H54 (cell line): ENCODE measurements around the gene SSR4.

Experiments
- DNase-seq: peaks from one replicate; pipeline ENCODE4 v3.0.0; 2011; ENCODE audit warnings: low spot score, mixed read lengths; ENCODE audit not compliant: insufficient read length
- FAIRE-seq: peaks from 3 replicates; lab custom pipeline; 2011; peaks lifted over from hg19 to GRCh38; lab: Jason Lieb, UNC
- POLR2A ChIP-seq: IDR thresholded peaks from 2 replicates; pipeline ENCODE4 v1.6.1; 2011; ENCODE audit warnings: low read depth, mild to moderate bottlenecking, low read length

The SSR4 gene

GRCh38 chrX:153818571-153819383 lies 24.3 kb downstream of the SSR4 start:
- FAIRE-seq (no peak), DNase-seq (peak; percentile 77)
- peak; percentile 47 for TF ChIP-seq POLR2A

GRCh38 chrX:153819384-153820040 lies 25.0 kb downstream of the SSR4 start:
- DNase-seq (no peak), FAIRE-seq (no peak)
- TF ChIP-seq POLR2A: no peak

DNA sequence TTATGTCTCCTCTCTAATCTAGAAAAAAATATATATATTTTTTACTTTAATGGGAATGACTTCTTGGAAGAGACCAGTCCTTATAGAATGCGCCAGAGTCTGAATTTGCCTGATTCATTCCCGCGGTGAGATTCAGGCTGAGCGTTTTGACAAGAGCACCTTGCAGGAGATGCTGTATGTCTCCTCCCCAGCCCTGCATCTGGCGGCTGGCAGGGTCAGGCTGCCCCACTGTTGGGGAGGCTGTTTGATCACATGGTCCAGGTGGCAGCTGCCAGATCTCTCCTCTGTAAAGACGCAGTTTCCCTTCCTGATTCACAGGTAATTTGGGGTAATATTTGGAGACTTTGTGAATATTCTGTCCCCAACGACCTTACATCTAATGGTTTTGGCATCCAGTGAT lies 26.1 kb downstream of the SSR4 start:
- TF ChIP-seq POLR2A: no peak
- FAIRE-seq (no peak), DNase-seq (no peak)

- TF ChIP-seq POLR2A: no peak
- no peak for FAIRE-seq
Observed at GRCh38 chrX:153821066-153821465, 26.6 kb downstream of the SSR4 start.

GRCh38 chrX:153824348-153824747 lies 29.9 kb downstream of the SSR4 start:
- FAIRE-seq (no peak), DNase-seq (no peak)
- TF ChIP-seq POLR2A: no peak

More at GRCh38 chrX:153821066-153821465, 26.6 kb downstream of the SSR4 start:
- DNase-seq: no peak

GRCh38 chrX:153825042-153825441 lies 30.6 kb downstream of the SSR4 start:
- DNase-seq: no peak
- TF ChIP-seq POLR2A: no peak
- no peak for FAIRE-seq

GRCh38 chrX:153827016-153827415 lies 32.5 kb downstream of the SSR4 start:
- FAIRE-seq: no peak
- TF ChIP-seq POLR2A: no peak

GRCh38 chrX:153827903-153828302 lies 33.4 kb downstream of the SSR4 start:
- FAIRE-seq: no peak
- no peak for DNase-seq
- no peak for TF ChIP-seq POLR2A

More at GRCh38 chrX:153827016-153827415, 32.5 kb downstream of the SSR4 start:
- DNase-seq: no peak

- FAIRE-seq (no peak), DNase-seq (no peak)
- TF ChIP-seq POLR2A: no peak
Observed at GRCh38 chrX:153828308-153828707, 33.8 kb downstream of the SSR4 start.

GRCh38 chrX:153828723-153829548 lies 34.5 kb downstream of the SSR4 start:
- FAIRE-seq (no peak), DNase-seq (no peak)
- no peak for TF ChIP-seq POLR2A

GRCh38 chrX:153829549-153829798 lies 35.0 kb downstream of the SSR4 start:
- no peak for DNase-seq
- no peak for TF ChIP-seq POLR2A
- FAIRE-seq: no peak

DNA sequence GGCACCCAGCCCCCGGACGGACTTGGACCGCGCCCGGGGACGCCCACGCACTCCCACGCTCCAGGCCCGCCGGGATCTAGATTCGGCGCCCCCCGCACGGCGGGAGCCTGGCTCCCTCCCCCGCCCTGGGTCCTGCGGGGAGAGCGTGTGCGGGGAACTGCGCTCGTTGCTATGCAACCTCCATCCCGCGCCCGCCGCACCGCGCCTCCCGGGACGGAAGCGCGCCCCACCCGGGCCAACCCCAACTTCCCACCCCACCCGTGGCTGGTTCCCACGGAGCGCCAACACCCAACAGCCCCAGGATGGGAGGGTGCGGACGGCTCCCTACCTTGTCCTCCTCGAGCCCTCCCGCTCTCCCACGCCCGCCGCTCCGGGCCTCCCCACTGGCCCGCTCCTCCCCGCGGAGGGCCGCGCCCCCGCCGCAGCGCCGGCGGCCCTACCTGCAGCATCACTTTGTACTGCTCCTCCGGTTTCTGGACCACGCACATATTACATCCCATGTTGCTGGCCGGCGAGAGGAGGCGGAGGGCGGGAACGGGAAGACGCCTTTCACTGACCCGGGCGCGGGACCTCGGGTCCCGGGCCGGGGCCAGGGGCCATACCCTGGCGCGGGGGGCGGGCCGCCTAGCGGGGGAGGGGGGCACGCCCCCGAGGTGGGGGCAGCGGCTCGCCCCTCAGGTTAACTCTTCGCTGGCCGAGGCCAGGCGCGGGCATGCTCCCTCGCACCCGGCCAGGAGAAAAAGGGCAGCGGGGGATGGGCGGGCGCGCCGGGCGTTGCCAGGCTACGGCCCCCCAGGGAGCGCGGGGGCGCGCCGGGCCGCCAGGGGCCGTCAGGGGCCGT lies 35.6 kb downstream of the SSR4 start, which contains the start of gene PDZD4:
Gene PDZD4, minus strand, starts transcription at position 746 of the 841 bp plus-strand sequence. Its CDS starts 246 bp downstream, at position 500.
- FAIRE-seq (no peak), DNase-seq (no peak)
- no peak for TF ChIP-seq POLR2A
